Measurements from ENCODE around the gene CXCL12.

GRCh38 chr10:44353128-44353390 lies 31.8 kb downstream of the CXCL12 start:
- TF ChIP-seq CTCF (IDR thresholded peaks at IDR 0.05; ENCODE audit: borderline replicate concordance, extremely low read depth, low read length, poor library complexity, severe bottlenecking) = no peak
- no peak for TF ChIP-seq EZH2 (IDR thresholded peaks at IDR 0.05; ENCODE audit: borderline replicate concordance, low read depth, low read length, severe bottlenecking)

Data from DND-41 (cell line).